ENCODE results near the gene LIPG. TPM values are rescaled to one million over a fixed set of nuclear protein-coding genes. Genes with fewer than 3 reads are reported as not detected.

LIPG gene
- total RNA-seq, 1 experiment from 2014 or later, result 92.0 TPM

- intact Hi-C loops (cut with micrococcal nuclease; ENCODE audit: unreplicated experiment), result no loop called here
- Histone ChIP-seq H3K27me3 (ENCODE audit: control insufficient read depth, insufficient read depth, low read length) (no peaks in the 10 kb centered on the region), H3K9me3 (ENCODE audit: control insufficient read depth, insufficient read depth, low read depth, low read length) (no peaks in the 10 kb centered on the region), H3K4me3 (ENCODE audit: low read depth in 2 of 2, low read length in 2 of 2) (no peak overlapping the region), H3K4me1 (ENCODE audit: control insufficient read depth, insufficient read depth, low read length) (no peaks in the 10 kb centered on the region), H3K36me3 (ENCODE audit: control insufficient read depth, insufficient read depth, low read length) (no peaks in the 10 kb centered on the region), H3K27ac (ENCODE audit: low read length) (no peak overlapping the region)
- POLR2A ChIA-PET, result no interaction called here
- CTCF ChIA-PET, result no interaction called here
- BruUV-seq (replicated peaks), result no TSS peak
- DNase-seq (ENCODE audit: low read depth, low spot score) (no peak), ATAC-seq (no peak)
- in situ Hi-C loops (cut with HindIII; ENCODE audit: low pct_unique_long_range_greater_than_20kb, low sequenced_read_pairs), result no loop called here
- TF ChIP-seq SIN3A (IDR thresholded peaks at IDR 0.05; ENCODE audit: borderline replicate concordance, insufficient read depth, low read depth, low read length) (no peak), TCF7L2 (IDR thresholded peaks at IDR 0.05; ENCODE audit: low read depth, low read length) (no peak), CTCF (IDR thresholded peaks at IDR 0.05) (no peak), POLR2AphosphoS5 (IDR thresholded peaks at IDR 0.05; ENCODE audit: low read depth, low read length) (no peak)
- TF ChIP-seq, protein P1, sequence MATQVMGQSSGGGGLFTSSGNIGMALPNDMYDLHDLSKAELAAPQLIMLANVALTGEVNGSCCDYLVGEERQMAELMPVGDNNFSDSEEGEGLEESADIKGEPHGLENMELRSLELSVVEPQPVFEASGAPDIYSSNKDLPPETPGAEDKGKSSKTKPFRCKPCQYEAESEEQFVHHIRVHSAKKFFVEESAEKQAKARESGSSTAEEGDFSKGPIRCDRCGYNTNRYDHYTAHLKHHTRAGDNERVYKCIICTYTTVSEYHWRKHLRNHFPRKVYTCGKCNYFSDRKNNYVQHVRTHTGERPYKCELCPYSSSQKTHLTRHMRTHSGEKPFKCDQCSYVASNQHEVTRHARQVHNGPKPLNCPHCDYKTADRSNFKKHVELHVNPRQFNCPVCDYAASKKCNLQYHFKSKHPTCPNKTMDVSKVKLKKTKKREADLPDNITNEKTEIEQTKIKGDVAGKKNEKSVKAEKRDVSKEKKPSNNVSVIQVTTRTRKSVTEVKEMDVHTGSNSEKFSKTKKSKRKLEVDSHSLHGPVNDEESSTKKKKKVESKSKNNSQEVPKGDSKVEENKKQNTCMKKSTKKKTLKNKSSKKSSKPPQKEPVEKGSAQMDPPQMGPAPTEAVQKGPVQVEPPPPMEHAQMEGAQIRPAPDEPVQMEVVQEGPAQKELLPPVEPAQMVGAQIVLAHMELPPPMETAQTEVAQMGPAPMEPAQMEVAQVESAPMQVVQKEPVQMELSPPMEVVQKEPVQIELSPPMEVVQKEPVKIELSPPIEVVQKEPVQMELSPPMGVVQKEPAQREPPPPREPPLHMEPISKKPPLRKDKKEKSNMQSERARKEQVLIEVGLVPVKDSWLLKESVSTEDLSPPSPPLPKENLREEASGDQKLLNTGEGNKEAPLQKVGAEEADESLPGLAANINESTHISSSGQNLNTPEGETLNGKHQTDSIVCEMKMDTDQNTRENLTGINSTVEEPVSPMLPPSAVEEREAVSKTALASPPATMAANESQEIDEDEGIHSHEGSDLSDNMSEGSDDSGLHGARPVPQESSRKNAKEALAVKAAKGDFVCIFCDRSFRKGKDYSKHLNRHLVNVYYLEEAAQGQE (IDR thresholded peaks at IDR 0.05; ENCODE audit: insufficient read depth in 1 of 2, low read depth in 2 of 2, low read length in 1 of 2), result no peak
Observed at GRCh38 chr18:49645196-49645595, 83.3 kb downstream of the LIPG start.

DNA sequence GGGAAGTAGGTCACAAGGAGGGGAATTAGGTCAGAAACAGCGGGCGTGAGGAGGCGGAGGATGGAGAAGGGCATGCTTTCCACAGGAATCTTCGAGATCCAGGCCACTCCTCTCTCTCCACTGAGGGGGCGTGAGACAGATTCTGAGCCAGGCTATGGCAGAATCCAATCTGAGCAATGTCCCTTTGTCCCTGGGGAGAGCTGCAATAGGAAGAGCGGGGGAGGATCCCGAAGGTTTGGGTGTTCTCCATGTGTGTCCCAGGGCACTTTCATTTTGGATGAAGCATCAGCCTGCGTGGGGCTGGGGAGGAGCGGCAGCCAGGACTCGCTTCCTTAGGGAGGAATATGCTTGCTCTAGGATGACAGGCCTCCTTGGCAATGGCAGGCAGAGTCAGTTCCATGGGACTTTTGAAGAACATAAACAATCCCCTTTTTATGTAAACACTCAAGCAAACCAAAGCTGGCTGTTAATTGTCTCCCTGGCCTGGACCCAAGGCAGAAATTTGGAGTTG, 84.0 kb downstream of the LIPG start:
- Histone ChIP-seq H3K27ac (ENCODE audit: low read length) (no peak overlapping the region), H3K36me3 (ENCODE audit: control insufficient read depth, insufficient read depth, low read length) (no peaks in the 10 kb centered on the region), H3K9me3 (ENCODE audit: control insufficient read depth, insufficient read depth, low read depth, low read length) (no peaks in the 10 kb centered on the region), H3K4me3 (ENCODE audit: low read depth in 2 of 2, low read length in 2 of 2) (no peak overlapping the region), H3K27me3 (ENCODE audit: control insufficient read depth, insufficient read depth, low read length) (no peaks in the 10 kb centered on the region), H3K4me1 (ENCODE audit: control insufficient read depth, insufficient read depth, low read length) (no peaks in the 10 kb centered on the region)
- TF ChIP-seq TCF7L2 (IDR thresholded peaks at IDR 0.05; ENCODE audit: low read depth, low read length) (no peak), SIN3A (IDR thresholded peaks at IDR 0.05; ENCODE audit: borderline replicate concordance, insufficient read depth, low read depth, low read length) (no peak), POLR2AphosphoS5 (IDR thresholded peaks at IDR 0.05; ENCODE audit: low read depth, low read length) (no peak), CTCF (IDR thresholded peaks at IDR 0.05) (no peak)
- TF ChIP-seq, protein P1 (IDR thresholded peaks at IDR 0.05; ENCODE audit: insufficient read depth in 1 of 2, low read depth in 2 of 2, low read length in 1 of 2), result no peak
- ATAC-seq (no peak), DNase-seq (ENCODE audit: low read depth, low spot score) (no peak)
- BruUV-seq (replicated peaks), result no TSS peak
- ChIA-PET POLR2A (no interaction called here), CTCF (no interaction called here)
- intact Hi-C loops (cut with micrococcal nuclease; ENCODE audit: unreplicated experiment) (no loop called here), in situ Hi-C loops (cut with HindIII; ENCODE audit: low pct_unique_long_range_greater_than_20kb, low sequenced_read_pairs) (no loop called here)
